Thyroid gland (tissue), 4 donors: ENCODE data around the gene TMEM94.

Source experiments
- CTCF ChIP-seq, 6 experiments: fragments of 200-600 bp in 3 of 6; fragments of 450-650 bp in 3 of 6; sonication (generic) in 3 of 6; IDR thresholded peaks; one replicate each; pipeline ENCODE4 v1.5.1; 2016 to 2019; ENCODE audit warnings: antibody characterized with exemption in 6 of 6, mild to moderate bottlenecking in 2 of 6, inconsistent platforms in 1 of 6, moderate library complexity in 1 of 6
- POLR2A ChIP-seq, 2 donors: fragments of 450-650 bp; IDR thresholded peaks; one replicate each; pipeline ENCODE4 v1.6.1; 2017; ENCODE audit warnings: antibody characterized with exemption in 2 of 2, mild to moderate bottlenecking in 2 of 2, moderate library complexity in 1 of 2

- no peak for TF ChIP-seq POLR2A (IDR thresholded peaks at IDR 0.05)
- no peak for TF ChIP-seq CTCF (IDR thresholded peaks at IDR 0.05)
Measured at GRCh38 chr17:75514299-75514918, 58.0 kb downstream of the TMEM94 start.
